NCI-H82 (cell line): ENCODE data around the gene SLCO2A1.

ENCODE experiments used
- DNase-seq: peaks from one replicate; lab custom pipeline; 2025; lab: John Stamatoyannopoulos, UW

The SLCO2A1 gene

DNA sequence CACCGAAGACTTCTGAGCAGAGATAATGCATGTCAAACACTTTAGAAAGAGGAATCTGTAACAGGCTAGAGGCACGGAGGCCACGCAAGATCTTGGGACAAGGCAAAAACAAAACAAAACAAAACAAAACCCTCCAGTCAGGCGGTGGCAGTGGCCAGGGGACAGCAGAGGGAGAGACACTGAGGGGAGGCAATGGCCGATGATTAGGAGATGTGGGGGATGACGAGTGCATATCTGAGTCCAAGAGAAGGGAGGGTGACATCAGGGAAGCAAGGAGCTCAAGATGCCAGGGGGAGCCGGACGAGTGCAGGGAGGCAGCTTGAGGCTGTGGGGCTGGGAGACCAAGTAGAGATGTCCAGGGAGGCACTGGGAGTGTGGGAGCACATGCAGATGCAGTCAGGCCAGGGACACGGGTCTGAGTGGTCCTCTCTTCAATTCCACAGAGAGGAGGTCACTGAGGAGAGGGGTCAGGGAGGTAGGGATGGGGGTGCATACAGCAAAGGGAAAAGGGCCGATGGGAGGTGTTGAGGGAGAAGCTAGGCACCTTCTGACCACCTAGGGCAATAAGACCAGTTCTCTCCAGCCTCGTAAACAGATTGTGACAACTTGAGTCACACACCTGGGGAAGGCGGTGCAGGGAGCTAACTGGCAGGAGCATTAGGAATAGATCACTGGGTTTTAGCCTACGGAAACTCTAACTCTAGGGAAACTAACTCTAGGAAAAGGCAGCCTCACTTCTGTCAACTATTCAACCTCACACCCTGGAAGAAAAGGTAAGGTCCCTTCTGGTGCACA, 29.6 kb downstream of the SLCO2A1 start:
- DNase-seq, result no peak

DNA sequence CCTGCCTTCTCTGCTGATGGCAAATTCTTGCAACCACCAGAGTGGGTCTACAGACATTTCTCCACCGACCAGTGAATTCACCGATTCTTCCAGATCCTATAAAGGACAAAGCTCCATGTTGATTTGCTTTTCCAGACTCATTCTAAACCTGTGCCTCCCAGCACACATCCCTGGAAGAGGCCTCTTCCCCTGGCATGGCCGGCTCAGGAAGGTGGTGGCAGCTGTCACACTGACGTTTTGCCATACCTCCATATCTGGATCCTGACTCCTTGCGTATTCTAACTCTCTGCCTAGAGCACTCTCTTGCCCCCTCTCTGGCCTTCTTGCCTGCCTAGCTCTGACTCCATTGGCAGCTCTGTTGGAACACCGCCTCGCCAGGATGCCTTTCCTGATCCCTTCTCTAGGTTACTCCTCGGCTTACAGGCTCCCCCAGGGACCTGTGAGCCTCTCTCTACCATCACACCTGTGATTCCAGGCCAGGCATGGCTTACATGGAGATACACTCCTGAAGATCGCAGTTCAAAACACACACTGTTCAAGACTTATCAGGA, 31.0 kb downstream of the SLCO2A1 start:
- DNase-seq, result no peak

DNA sequence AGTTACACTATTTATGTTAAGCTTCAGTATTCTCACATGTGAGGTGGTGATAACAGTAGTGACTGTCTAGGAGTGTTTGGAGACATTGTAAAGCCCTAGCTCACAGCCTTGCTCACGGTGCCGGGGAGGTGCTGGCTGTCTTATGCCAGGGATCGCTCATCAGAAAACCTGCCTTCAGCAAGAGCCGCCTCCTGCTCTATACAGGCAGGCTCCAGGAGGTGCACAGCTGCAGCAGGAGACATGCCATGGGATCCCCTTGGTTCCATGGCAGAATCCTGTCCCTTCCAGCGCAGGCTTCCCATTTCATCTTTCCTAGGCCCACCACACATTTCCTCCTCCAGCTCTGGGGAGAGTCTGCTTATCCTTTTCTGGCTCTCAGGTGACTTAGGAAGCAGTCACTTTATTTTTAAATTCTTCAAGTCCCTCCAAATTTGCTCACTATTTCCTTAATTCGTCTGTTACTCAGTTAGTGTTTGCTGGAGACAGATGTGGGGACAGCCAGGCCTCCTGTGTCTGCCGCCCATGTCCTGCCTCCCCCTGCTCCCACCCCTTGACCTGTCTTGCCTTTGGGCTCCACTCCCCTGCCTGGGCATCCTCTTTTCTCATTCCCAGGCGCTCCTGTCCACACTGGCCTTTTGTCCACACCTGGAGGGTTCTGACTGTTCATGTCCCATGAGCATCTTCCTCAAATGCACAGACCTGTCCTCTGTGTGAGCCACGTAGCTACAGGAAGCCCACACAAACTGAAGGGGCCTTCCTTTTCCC, 31.7 kb downstream of the SLCO2A1 start:
- DNase-seq, result no peak

DNA sequence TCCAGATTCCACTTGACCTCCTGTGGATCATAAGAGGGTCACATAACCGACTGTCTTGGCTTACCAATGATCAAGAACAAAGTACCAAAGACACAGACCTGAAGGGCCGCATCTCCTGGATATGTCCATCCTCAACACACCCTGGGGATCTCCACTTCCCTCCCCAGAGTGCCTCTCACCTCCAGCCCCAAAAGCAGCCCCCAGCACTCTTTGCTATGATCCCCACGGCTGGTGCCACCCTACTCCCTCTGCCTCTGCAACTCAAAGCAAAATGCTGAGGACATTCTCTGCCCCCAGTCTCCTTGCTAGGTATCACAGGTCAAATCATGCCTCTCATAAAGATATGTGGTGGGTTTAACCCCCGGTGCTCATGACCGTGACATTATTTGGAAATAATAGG, 32.7 kb downstream of the SLCO2A1 start:
- no peak for DNase-seq

DNA sequence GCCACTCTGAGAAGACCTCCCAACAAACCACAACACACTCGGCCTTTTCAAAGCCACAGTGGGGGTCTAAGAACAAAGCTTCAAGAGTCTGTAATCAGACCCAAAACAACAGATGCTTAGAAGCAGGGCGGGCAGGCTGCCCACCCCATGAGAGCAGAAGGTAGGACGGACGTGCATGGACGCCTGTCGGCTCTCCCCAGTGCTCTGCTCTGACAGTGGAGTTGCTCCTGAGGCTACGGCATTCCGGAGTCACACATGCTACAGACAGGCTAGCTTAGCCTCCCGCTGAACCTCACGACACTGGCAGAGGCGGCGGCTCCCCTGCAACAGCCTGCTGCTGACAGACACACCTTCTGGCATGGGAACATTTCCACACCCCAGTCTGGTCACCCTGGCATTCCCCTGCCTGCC, 33.5 kb downstream of the SLCO2A1 start:
- DNase-seq, result no peak

DNA sequence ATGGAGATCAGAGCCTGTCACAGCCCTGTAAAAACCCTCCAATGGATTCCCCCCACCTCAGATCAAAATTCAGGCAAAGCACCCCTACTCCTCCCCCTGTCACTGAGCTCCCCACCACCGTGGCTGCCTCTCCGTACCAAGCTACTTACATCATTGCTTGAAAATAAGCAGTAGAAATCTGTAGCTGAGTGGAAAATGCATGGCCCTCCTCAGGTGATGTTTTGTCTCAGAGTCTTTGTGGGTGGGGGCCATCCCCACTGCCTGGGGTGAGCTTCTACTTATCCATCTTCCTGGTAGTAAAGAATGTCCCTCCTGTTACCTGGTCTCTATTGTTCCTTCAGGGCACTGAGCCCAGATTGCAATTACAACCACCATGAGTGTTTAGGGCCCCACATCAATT, 34.5 kb downstream of the SLCO2A1 start:
- DNase-seq, result no peak

DNA sequence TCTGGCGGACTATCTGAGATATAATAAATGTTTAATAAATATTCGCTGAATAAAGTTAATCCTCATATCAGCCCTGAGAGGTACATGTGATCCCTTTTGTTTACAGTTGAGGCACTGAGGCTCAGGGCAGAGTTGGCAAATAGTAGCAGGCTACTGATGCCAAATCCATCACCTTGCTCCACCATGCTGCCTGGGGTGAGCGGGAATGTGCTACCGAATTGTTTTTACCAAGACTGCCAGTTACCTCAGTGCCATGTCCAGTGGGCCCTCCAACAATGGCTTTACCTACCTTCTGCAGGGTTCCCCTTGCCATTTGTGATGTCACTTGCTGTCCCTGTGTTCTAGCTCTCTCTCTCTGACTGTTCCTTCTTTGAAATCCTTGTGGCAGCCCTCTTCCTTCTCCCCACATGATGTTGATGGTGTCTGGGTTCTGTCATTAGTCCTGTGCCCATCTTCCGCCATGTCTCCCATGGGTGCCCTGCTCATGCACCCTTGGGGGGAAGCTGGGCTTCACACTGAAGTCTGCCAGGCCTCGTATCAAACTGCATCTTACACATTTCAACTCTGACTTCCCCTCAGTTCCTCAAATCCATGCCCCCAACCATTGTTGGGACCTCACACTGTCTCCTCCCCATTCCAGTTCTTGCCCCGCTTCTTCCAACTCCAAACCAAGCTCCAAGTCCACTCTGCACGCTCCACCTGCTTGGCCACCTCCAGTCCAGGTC, 35.4 kb downstream of the SLCO2A1 start:
- no peak for DNase-seq

DNA sequence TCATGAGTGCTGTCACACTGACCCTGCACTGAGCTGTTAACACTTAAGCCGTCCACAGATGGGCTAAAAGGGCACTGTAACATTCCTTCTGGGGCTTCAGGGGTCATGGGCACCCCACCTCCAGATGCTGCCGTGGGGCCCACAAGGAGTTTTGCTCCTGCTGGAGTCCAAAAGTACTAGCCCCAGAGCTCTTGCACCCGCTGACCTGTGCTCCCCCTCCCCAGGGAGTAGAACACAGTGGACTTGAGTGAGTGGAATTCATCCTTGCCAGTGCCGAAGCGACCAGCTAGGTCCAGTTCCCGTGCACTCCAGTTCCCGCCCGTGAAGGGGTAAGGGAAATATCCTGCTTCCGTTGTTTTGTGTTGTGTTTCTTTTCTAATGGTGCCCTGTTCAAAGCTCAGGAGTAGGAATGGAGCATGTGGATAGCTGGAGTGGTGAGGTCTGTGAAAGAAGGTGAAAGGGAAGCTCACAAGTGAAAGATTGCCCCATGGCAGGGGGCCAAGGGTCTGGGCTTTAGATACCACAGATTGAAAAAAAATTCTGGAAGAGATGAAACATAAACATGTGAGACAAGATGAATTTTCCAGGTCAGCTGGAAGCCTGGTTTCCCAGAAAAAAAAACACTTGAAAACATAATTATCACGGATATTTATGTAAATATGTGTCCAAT, 36.6 kb downstream of the SLCO2A1 start:
- no peak for DNase-seq

DNA sequence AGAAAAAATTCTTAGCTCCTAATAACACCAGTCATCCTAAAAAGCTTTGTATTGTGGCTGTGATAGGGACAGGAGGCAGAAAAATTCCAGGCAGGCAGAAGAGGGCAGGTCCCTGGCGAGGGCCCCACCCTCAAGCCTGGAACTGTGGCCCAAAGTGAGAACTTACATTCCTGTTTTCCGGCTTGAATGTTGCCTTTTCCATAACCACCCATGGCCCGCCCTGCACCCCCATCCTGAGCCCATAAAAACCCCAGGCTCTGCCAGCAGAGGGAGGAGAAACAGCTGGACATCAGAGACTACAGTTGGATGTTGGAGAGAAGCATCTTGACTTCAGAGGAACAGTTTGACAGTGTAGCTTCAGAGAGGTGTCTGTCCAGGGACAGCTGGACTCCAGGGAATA, 37.3 kb downstream of the SLCO2A1 start:
- DNase-seq, result no peak

DNA sequence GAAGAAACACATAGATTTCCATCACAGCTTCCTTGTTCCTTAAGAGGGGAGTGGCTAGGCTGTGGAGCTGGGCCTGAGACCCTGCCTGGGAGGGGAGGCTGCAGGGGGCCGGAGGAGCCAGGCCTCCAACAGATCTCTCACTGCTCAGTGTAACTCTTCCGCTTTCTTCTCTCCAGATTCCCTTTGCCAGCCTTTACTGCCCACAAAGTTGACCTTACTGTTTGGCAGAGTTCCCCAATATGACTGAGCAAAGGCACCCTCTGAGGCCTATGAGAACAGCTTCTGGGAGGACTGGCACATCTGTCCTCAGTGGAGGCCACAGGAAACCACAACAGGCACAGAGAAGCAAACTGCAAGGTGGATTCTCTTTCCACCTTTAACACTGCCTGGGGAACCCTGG, 38.1 kb downstream of the SLCO2A1 start:
- DNase-seq, result no peak

DNA sequence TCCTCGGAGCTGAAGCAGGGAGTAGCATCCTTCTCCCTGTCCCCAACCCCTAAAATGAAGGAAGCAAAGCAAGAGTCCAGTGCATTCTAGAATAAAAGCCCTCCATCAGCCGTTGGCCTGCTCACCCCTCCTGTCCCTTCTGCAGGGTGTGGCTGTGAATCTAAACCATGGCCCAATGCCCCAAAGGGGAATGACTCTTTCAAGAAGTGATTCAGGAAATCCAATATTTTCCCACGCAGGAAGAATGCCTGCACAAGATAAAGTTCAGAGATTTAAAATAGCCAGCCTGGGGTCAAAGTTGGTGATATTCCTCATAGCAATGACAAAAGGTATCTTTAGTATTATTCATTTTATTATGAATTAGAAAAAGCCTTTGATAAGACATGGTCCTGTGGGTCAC, 38.5 kb downstream of the SLCO2A1 start:
- no peak for DNase-seq

DNA sequence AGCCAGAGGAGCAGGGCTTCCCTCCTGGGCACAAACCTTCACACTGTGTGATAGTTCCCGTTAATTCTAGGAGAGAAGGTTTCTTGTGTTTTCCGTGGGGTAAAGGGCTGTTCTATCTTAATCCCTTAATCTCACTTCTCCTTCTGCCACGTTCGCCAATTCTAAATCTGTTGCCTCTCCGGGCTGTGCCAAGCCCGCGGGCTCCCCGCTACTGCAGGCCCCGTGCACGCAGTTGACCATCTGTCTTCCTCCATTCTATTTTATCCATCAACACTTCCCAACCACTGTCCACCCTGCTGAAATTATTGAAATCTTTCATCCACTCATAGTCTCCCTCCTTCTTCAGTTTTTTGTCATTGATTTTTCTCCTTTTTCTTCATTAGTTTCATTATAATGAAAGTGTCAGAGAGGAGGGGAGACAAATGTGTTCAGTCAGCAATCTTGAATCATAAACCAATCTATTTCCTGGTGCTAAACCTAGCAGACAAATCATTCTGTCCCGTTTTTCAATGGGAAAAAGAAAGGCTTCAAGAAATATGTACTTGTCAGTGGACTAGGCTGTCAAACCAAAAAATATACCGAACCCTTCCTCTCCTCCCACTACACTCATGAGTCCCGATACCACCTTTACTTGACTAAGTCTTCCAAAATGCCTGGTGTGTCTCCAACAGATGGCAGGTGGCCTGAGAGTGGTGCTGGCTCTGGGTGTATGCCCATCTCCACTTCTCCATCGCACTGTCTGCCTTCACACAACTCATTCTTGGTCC, 39.6 kb downstream of the SLCO2A1 start:
- DNase-seq, result peak; percentile 88

DNA sequence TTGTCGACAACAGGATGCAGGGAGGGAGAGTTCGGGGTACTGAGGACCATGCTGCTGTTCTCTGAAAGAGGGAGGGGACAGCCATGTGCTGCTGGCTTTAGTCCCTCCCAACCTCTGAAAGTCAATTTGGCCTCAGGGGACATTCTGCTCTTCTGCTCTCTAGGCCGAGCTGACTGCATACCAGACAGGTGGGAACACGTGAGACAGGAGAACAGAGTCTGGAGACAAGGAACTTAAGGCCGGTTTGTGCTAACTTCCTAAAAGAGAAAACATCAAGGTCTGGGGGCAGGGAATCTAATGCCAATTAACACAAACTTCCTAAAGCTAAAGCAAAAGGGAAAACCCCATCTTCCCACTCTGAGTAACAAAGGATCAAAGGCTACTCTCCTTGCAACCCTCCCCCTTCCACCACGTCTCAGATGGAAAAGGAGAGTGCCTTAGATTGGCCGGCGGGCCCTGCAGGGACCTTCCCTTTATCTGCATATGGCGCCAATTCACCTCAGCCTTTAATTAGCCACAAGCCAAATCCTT, 41.0 kb downstream of the SLCO2A1 start:
- peak; percentile 30 for DNase-seq

DNA sequence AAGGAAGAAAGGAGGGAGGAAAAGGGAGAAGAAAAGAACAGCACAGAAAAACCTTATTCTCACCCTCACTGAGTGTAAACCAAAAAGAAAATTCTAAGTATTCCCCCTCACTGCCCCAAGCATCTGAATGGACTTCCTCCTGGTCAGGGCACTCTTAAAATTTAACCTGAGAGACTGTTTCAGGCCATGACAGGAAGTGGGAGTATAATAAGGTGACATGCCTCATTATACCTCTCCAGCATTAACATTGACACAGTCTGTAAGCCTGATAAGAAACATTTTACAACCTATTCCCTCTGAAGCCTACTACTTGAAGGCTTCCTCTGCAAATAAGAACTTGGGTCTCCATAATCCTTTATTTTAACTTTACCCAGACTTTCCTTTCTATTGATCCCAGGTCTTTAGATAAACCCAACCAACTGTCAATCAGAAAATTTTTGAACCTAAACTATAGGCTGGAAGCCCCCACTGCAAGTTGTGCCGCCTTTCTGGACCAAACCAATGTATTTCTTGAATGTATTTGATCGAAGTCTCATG, 41.7 kb downstream of the SLCO2A1 start:
- no peak for DNase-seq

DNA sequence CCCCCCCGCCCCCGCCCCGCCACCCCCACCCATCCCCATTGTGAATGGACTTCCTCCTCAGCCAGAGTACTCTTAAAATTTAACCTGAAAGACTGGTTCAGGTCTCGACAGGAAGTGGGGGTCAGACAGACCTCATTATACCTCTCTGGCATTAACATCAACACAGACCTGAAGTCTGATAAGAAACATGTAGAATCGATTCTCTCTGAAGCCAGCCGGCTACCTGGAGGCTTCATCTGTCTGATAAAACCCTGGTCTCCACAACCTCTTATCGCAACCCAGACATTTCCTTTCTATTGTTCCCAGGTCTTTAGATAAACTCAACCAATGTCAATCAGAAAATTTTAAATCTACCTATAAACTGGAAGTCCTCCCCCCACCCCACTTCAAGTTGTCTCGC, 42.6 kb downstream of the SLCO2A1 start:
- no peak for DNase-seq

DNA sequence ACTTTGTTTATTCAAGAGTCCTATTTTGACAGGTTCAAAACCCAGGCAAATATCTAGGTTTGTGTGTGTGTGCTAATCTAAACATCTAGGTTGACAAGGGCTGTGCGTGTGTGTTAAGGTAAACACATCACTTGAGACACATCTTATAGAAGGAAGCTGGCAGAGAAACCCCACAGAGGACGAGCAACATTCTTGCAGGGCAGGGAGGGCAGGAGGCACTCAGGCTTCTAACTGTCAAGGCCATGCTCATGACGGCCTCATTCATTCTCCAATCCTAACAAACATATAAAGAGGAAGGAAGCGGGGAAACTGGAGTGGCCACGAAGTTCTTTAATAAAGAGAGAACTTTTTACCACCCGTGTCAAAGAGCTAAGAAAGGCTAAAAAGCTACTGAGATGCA, 43.4 kb downstream of the SLCO2A1 start:
- DNase-seq, result no peak

DNA sequence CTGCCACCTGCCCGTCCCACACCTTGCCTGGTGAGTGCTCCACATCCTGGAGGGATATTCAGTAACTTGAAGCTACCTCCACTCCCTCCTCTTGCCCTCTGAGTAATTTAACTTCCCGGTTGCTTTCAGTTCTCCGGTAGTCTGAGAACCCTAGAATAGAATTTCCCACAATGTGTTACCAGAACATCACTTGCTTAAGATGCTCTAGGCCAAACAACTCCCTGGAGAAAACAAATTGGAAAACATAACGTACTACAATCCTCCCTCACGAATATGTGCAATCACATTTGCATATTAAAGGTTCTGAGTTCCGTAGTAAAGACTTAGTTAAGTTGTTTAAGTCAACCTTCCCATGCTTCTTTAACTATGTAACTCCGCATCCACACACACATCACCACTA, 44.8 kb downstream of the SLCO2A1 start:
- DNase-seq, result no peak

DNA sequence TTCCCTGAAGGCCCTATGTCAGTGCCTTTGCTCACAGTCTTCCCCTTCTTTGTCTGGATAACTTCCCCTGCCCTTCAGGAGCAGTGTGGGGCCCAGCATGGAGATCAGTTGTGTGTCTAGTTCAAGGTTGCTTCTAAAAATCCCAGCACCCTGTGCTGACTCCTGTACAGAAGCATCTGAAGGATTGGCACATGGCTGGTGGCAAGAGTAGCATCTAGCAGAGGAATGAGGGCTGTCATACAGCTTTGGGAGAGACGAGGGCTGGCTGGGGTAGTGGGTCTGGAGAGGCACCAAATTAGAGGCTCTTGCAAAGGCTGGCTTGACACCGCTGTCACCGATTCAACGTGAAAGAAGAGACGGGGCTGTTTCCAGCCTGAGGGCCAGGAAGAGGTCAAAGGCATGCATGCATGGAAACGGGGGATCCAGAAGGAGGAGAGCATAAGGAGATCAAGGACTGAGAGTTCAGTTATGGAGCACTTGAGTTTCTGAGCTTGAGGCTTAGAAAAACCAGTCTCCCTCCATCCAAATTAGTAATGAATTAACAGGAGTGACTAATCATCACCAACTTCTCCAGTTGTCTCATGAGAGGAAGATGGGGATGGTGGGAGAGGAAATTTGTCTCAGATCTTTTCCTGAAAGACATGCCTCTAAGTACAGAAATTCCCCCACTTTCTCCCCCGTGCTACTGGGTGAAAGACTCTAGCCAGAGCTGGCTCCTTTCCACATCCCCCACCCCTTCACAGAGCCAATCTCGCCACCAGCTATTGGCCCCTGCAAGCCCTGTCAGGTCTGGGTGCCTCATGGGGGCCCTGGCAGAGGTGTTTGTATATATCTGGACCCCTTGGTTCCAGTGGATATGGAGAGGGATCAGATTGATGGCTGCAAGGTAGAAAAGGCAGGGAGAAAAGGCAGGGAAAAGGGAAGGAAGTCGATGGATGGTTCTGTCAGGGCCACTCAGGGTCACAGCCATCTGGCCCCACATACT, 45.9 kb downstream of the SLCO2A1 start:
- no peak for DNase-seq

DNA sequence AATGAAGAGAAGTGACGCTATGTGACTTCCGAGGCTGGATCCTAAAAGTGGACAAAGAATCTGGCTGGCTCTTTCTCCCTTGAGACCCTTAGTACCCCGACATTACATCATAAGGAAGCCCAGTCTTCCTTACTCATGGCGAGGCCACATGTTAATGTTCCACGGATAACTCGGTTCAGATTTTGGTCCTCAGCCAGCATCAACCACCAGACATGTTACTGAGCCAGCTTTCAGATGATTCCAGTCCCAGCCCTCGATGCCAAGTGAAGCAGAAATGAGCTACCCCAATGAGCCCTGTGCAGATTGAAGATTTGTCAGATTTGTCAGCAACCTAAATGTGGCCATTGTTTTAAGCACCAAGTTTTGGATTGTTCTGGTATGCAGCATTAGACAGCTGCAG, 46.6 kb downstream of the SLCO2A1 start:
- no peak for DNase-seq

DNA sequence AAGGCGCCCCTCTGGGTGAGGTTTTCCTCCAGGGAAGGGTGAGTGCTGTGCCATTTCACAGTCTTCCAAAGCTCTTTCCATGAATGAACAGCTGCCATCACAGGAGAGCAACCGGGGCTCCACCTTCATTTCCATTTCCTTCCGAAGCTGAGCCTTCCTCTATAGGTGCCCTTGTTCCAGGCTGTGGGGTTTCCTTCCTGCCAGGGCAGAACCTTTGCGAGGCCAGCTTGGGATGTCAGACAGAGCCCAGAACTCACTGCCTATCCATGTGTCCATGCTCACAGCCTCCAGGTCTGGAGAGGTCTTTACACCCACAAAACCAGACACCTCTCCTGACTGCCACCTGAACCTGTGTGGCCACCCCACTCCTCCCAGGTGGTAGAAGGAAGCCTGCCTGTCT, 49.2 kb downstream of the SLCO2A1 start:
- DNase-seq, result no peak
